Cerebellar cortex (tissue), 1 donor: ENCODE measurements around the gene GRB7.

Experiments
- DNase-seq: peaks from one replicate; pipeline ENCODE4 v3.0.0-alpha.2; 2015; ENCODE audit warnings: low spot score

Gene GRB7

DNA sequence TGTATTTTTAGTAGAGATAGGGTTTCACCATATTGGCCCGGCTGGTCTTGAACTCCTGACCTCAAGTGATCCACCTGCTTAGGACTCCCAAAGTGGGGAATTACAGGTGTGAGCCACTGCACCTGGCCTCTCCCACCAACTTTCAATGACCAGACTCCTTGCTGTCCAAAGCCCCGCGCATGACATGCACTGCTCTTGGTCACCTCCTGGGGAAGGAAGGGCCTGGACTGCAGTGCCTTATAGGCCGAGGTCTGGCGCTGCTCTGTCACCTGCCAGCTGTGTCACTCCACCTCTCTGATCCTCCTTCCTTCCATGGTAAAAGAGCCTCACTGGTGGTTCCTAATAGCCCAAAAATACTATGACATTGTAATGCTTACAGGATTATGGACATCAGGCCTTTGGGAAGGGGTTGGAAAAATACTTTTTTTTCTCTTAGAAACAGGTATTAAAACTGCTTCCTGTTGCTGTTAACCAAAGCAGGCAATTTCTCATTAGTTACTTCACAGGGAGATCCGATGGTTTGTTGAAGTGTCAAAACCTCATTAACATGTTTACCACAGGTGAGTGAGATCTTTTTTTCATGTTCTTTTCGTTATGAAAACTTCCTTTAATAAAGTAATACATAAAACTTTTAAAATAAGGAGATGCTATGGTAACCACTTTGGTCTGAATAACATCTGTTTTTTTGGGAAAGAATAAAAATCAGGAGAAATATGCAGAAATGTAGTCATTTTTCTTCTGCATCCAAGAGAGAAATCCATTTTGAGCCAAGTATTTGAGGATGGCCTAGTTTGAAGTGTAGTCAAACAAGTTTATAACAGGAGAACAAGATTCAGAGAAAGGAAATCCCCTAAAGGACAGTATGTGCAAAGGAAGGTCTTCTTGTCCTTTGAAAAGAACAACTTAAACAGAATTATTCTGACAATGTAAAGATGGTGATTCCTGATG lies 35.5 kb downstream of the GRB7 start:
- no peak for DNase-seq

DNA sequence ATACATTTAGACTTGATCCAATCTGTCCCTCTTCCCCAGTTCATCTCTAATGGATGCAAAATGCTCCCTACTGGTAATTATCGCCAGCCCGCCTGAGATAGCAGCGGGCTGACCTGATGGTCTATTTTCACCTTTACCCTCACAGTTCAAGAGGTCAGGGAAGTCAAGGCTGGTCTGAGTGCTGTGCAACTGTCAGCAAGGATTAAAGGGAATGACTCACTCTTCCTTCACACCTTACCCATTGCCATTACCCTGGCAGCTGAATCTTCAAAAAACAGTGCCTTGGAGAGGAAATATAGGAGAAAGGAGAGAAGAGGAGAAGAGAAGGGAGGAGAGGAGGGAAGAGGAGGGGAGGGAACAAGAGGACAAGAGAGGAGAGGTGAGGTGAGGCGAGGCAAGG lies 36.3 kb downstream of the GRB7 start:
- no peak for DNase-seq

DNA sequence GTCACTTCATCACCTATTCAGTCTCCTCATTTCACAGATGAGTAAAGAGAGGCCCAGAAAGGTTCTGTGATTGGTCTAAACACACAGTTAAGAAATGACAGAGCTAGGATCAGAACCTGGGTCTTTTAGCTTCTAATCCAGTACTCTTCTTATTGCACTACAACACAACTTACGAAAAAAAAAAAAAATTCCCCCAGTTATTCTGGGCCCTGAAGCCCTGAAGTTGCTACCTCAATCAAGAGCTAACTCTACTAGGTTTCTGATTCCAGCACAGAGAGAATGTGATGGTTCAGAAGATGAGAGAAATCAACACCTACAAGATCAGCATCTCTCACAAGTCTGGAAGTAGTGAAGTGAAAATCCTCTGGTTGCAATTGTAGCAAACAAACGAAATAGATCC lies 37.3 kb downstream of the GRB7 start:
- no peak for DNase-seq

DNA sequence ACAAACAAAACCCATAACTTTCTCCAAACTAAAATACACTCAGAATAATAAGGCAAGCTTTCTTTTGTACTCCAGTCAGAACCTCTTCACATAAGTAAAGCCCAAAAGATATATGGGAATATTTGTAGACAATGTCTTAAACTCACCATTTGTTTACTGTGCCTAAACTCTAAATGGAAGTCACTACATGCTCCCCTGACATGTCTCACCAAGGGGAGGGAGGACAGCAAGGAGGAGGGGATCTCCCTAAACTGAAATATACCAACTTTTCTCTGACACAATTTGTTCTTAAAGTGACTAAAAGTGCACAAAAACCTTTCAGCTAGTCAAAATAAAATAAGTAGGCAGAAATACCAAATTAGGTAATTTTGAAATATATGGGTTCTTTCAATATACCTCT lies 38.5 kb downstream of the GRB7 start:
- DNase-seq = no peak

DNA sequence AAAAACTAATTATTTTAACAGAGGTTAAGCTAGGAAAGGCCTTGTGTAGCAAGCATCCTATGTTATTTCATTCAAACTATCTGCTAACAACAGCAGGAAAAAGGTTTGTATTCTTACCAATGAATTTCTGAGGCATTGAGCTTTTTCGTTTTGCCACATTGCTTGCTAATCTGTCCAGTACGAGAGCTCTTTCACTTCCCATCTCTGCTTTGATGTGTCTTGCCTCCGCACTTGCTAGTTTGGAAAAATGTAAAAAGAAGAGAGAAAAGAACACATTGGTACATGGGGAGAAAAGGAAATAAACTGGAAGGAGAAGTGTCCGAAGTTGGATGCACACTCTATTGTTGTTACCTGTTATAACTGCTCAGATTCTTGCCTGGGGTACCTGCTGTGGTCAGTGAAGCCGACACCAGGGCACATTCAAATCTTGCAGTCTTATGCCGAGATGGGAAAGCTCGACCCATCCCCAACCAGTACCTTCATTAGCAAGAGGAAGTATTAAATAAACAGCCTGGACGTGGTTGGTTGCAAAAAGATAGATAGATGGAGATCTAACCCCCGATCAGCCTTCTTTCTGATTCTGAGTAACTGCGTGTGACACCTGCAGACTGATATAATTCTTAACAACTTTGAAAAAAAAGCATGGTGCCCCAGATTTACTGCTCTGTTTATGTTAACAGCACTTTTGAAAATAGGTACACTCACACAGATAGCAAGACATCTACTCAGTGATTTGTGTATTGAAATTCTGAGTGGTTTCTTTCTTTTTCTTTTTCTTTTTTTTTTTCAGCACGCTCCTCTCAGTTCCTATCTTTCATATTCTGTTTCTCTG lies 40.0 kb downstream of the GRB7 start:
- DNase-seq = no peak

DNA sequence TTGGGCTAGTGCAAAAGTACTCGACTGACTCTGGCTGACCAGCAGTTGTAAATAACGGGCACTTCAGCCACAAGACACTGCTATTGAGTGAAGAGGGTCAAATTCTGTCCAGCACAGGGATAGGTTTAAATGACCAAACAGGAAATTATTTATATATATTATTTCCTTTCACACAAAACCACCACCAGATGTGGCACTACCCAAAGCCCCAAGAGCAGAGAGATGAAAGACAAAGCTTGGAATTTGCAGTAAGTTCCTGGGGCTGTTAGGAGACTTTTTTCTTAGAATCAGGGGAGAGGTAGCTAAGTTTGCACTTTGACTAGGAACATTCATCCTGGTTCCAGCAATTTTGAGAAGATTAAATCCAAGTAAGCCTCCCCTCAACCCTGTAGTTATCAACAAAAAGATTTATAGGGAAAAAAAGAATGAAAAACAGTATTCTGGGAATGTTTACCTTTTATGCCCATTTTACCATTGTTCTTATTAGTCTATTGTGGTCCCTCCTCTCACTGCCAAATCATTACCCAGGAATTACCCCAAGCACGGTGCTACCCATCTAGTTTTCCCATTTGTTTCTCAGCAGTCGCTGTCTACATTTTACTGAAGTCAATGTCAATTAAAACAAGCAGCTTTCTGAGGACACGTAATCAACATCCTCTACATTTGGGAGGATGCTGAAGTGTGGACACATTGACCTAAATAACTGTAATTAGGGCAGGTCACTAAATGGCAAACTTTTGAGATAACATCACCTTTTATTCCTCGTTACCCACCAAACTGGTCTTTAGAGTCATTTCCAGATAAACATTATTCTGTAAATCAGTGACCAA lies 43.5 kb downstream of the GRB7 start:
- DNase-seq = no peak

DNA sequence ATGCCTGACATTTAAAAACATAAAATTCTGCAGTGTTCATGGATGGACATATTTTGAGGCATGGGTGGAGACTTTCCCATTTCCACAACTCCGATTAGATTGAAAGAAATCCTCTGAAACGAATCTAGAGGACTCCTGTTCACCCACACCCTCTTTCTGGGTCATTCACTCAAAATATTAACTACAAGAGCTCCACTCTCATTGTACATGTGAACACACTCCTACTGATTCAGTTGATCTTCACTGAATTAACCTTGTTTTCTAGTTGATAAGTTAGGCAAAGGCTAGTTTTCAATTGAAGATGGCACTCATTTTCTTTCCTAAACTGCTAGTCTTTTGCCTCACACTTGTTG lies 44.1 kb downstream of the GRB7 start:
- no peak for DNase-seq

DNA sequence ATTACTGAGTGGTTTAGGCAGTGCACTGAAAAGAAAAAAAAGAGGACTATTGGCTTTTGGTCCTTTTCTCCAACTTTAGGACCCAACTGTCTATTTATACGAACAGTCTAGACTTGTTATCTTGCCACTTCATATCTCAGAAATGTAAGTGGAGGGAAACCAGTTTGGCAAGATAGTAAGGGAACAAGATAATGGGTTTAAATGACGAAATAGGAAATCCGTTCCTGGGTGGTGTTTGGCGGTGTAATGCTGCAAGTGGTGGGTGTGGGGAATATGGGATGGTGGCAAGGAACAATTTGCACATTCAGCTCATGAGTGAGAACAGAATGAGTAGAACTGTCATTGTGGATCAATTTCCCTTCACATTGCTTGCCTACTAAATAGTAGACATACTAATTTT lies 44.7 kb downstream of the GRB7 start:
- no peak for DNase-seq

DNA sequence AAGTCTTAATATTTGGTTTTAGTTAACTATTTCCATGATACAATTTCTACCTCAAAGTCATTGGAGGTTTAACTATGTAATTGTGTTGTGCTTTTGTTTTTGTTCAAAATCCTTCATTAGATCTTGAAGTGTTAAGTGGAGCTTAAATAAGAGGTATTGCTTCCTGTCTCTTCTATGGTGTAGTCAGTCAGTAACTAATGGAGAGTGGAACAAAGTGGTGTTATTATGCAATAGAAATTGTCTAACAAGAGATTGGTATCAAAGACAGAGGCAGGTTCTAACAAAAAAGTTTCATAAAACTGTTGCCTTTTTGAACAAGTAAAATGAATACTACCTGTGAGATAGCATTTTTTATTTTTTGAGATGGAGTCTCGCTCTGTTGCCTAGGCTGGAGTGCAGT lies 45.2 kb downstream of the GRB7 start:
- no peak for DNase-seq

DNA sequence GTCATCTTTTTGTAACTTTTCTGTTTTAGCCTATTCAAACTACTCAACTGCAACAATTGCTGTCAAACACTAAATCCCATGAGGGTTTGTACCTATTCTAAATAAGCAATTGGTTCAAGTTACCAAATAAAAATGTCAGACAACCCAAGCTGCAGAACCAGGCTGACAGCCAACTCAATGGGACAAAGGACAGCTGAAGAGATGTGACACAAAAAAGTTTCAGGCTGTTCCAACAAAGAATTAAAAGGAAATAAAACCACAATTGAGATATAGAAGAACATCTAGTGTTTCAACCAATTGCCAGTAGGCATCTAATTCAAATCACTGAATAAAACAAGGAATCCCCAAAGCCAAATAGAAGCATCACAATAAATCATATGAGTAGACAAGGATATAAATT lies 49.3 kb downstream of the GRB7 start:
- DNase-seq = no peak

DNA sequence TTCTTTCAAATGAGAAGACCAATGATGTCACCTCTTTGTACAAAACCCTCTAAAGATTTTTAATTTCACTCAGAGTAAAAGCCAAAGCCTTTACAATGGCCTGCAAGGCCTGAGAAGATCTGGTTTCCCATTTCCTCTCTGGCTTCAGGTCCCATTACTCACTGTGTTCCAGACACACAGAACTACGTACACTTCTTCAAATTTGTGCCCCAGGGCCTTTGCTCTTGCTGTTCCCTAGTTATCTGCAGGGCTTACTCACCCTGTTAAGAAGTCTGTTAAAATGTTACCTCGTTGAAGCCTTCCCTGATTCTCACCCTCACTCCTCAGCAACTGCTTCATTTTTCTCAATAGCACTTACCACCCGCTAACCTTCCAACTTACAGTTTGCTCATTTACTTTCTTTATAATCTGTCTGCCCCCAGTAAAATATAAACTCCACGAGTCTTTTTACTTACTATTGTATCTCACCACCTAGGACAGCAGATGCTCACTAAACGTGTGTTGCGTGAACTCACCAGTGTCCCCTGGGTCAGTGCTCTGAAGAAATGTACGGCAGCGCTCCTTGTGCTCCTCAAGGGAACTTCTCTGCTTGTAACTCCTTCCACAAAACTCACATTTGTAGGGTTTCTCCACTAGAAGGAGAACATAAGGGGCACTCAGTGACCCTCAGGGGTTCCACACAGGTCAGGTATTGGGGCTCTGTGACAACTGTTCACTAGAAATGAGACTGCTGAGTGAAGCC lies 50.2 kb downstream of the GRB7 start:
- no peak for DNase-seq

DNA sequence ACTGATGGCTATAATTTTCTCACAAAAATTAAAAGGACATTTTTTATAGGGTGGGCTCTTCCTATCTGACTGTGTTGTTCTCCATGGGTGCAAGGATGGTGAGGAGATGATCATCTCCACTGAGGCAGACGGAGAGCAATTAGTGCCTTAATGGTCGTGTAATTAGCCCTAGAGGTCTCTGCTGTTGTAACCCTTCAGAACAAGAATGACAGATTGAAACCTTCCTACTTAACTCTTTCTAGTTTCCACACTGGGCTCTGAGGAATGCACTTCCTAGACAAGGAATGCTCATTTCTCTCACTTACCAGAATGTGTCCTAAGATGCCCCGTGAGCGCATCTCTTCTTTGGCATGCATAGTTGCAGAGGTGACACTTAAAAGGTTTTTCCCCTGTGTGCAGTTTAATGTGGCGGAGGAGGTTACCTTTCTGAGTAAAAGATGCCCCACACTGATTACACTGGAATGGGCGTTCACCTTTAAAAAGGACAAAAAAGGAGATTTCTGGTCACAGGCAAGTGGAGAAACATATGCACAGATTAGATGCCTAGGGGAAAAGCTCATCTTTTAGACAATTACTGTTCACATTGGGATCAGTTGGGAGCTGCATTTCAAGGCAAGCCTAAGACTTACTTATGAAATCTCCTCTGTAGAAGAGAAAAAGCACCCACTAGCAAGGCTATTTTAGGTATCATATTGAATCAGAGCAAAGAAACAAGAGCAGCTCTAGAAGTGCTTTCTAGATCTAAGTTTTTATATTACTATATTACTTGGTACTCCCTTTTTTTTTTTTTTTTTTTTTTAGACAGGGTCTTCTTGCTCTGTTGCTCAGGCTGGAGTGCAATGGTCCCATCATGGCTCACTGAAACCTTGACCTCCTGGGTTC lies 53.6 kb downstream of the GRB7 start:
- DNase-seq = no peak

DNA sequence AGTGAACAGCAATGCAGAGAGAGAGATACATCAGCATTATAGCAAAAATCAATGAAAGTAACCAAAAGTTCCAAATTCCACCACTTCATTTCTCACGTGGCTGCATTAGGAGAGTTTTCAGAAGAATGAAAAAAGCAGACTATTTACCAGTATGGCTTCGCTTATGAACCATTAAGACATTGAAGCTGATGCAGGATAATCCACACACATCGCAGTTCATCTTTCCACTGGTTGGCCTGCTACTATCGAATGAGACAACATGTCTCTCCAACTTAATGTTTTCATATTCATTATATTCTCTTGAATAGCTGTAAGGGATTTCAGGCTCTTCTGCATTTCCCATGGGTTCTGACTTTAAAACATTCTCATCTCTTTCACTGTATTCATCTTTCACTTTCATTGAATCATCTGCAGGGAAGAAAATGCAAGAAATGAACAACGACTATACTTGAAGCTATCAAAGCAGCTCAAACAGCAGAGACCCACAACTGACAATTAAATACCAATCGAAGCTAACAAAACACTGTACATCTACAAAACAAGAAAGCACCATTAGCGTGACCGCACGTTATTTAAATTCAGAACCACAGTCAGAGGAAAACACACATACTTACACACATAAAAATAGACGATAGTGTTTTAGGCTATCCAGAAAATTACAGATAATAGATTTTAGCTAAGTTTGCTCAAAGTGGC lies 54.9 kb downstream of the GRB7 start:
- DNase-seq = no peak

DNA sequence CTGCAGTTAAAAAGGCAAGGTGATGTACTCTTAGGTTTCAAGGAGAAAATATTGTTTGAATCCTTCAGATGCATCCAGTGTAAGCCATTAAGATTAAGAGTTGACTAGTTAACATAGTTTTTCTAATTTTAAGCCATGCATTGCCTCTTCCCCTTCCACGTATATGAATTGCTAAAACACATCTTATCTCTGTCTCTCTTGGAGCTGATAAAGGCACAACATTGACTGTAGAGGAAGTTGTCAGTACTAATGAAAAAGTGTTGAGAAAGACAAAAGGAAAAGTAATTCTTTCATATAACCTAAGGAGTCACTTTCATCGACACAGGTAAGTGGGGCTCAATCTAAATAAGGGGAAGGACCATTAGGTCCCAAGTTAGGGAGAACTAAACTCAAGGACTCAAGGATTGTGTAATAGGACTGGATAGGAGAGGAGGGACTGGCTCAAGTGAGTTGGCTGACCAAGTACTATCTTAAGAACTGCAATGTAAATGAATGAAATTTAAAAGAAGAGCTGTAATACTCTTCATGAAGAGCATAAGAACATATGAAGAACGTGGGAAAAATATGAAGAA lies 55.6 kb downstream of the GRB7 start:
- DNase-seq = no peak

DNA sequence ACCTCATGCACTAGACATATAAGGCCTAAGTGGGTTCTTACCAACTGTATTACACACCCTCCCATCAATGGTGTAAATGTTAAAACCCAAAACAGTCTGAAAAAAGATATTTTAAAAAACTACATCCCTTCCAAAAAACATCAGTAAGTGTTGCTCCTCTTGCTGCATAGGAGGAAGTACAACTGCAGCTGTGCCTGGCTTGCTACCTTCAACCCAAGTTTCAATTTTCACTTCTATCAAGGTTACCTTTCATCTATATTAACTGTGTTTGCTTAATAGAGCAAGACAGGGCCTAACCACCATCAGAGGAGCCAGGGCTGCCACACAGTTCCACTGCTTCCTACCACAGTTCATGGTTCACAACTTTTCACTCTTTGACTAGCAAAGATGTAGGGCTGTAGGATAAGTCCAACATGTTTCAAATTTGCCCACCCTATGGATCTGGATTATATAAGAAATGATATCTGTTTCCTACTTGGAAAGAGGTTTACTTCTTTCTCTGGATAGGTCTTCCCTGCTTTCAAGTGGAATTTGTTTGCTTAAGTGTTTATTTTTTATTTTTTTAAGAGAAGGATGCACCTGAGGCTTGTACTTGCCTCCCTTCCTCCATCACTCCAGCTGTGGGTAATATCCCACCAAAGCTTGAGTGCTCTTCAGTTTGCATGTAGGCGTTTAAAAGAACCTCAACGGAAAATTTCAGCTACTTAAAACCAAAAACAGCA lies 56.7 kb downstream of the GRB7 start:
- no peak for DNase-seq
